Body of pancreas (tissue), 4 donors: ENCODE data around the gene TRPM7. TPM values are rescaled to one million over a fixed set of nuclear protein-coding genes. Genes with fewer than 3 reads are reported as not detected.
"Not testable (repeated sequence)": the region's sequence is repeated elsewhere in the genome, so short reads cannot be mapped to it uniquely, and the experiment has no call there.

Source experiments
- ATAC-seq: fragments of 150-250 bp; one replicate; pipeline ENCODE4 v1.9.1; 2016
- DNase-seq, 4 donors: peaks; one replicate each; pipeline ENCODE4 v3.0.0-alpha.2; 2019
- H3K27ac ChIP-seq, 4 donors: fragments of 200-600 bp; sonication (generic); 1 replicate in 3 of 4; 2 replicates in 1 of 4; pipeline versions ENCODE4 v1.5.1 to v1.6.1; 2016 to 2019; ENCODE audit warnings: mild to moderate bottlenecking in 1 of 4, mixed read lengths in 1 of 4, moderate library complexity in 1 of 4
- H3K27me3 ChIP-seq, 2 donors: fragments of 200-600 bp; sonication (generic); one replicate each; pipeline ENCODE4 v1.6.0; 2016; ENCODE audit warnings: mild to moderate bottlenecking in 1 of 2
- H3K36me3 ChIP-seq, 2 donors: fragments of 200-600 bp; sonication (generic); replicated peaks in 1 of 2; 2 replicates each; pipeline ENCODE4 v1.5.1; 2016; ENCODE audit warnings: low read depth in 2 of 2; ENCODE audit not compliant: insufficient read depth in 1 of 2
- H3K4me1 ChIP-seq: fragments of 200-600 bp; sonication (generic); one replicate; pipeline ENCODE4 v1.6.0; 2016
- H3K4me3 ChIP-seq, 2 donors: fragments of 200-600 bp; sonication (generic); 1 replicate in 1 of 2; 2 replicates in 1 of 2; pipeline ENCODE4 v1.5.1; 2016 to 2019
- H3K9me3 ChIP-seq, 3 donors: fragments of 200-600 bp; sonication (generic); 1 replicate in 2 of 3; 2 replicates in 1 of 3; pipeline ENCODE4 v1.5.1; 2016
- CTCF ChIP-seq, 7 experiments: fragments of 450-650 bp in 4 of 7; fragments of 200-600 bp in 3 of 7; sonication (generic) in 3 of 7; IDR thresholded peaks; one replicate each; pipeline ENCODE4 v1.5.1; 2016 to 2019; ENCODE audit warnings: antibody characterized with exemption in 7 of 7
- POLR2A ChIP-seq, 3 donors: fragments of 450-650 bp; IDR thresholded peaks; one replicate each; pipeline ENCODE4 v1.6.1; 2016; ENCODE audit warnings: antibody characterized with exemption in 3 of 3, mild to moderate bottlenecking in 2 of 3
- WGBS, 2 donors: methylation state at CpG; one replicate each; pipeline ENCODE4 v1.1.5; 2017; 5-methylcytosine and 5-hydroxymethylcytosine counted together
- intact Hi-C: fragments of 100-400 bp; cut with DNase I; formaldehyde crosslinking; loops from one replicate; pipeline ENCODE4 v1.15.1; 2023
- total RNA-seq, 2 donors: library from RNA; depleted of rRNA; stranded (reverse); fragments of >200 nt; gene quantifications; one replicate each; pipeline ENCODE4 v1.1.0, GENCODE V29; 2016

TRPM7 gene
- total RNA-seq, 2 donors from 2014 or later: 40.9 to 43.3 TPM

GRCh38 chr15:50593761-50594160 lies 92.8 kb downstream of the TRPM7 start:
- H3K27me3 ChIP-seq: no peaks in the 10 kb centered on the region
- ATAC-seq: no peak

GRCh38 chr15:50590288-50590687 lies 96.3 kb downstream of the TRPM7 start:
- intact Hi-C loops: no loop called here
- H3K4me3 ChIP-seq: no peak overlapping the region
- DNase-seq (no peak), ATAC-seq (no peak)
- H3K36me3 ChIP-seq: peaks cover 0 to 24% of the 10 kb centered on the region in 2 donors
- no peaks in the 10 kb centered on the region for H3K9me3 ChIP-seq
- H3K27me3 ChIP-seq: no peaks in the 10 kb centered on the region
- WGBS, 2 donors: 91 to 97% methylated on average over 1 of the region's 1 CpG
- TF ChIP-seq POLR2A (IDR thresholded peaks at IDR 0.05): no peak
- no peaks in the 10 kb centered on the region for H3K4me1 ChIP-seq
- no peak overlapping the region for H3K27ac ChIP-seq

More at GRCh38 chr15:50593761-50594160, 92.8 kb downstream of the TRPM7 start:
- H3K27ac ChIP-seq: no peak overlapping the region
- no peak for DNase-seq
- H3K36me3 ChIP-seq: peaks cover 0 to 23% of the 10 kb centered on the region in 2 donors
- 61 to 84% methylated on average over 3 of the region's 3 CpGs for WGBS, 2 donors
- no peak overlapping the region for H3K4me3 ChIP-seq
- intact Hi-C loops: no loop called here
- no peak for TF ChIP-seq CTCF (IDR thresholded peaks at IDR 0.05)
- TF ChIP-seq POLR2A (IDR thresholded peaks at IDR 0.05): no peak
- H3K4me1 ChIP-seq: no peaks in the 10 kb centered on the region
- no peaks in the 10 kb centered on the region for H3K9me3 ChIP-seq

- DNase-seq: no peak
- H3K4me3 ChIP-seq: no peak overlapping the region
- 83 to 100% methylated on average over 2 of the region's 2 CpGs for WGBS, 2 donors
- no peaks in the 10 kb centered on the region for H3K4me1 ChIP-seq
- H3K36me3 ChIP-seq: peaks cover 0 to 31% of the 10 kb centered on the region in 2 donors
- H3K27ac ChIP-seq: no peak overlapping the region
- intact Hi-C loops: no loop called here
- no peaks in the 10 kb centered on the region for H3K27me3 ChIP-seq
- no peak for ATAC-seq
- TF ChIP-seq CTCF (IDR thresholded peaks at IDR 0.05) (no peak), POLR2A (IDR thresholded peaks at IDR 0.05) (no peak)
- H3K9me3 ChIP-seq: no peaks in the 10 kb centered on the region
Observed at GRCh38 chr15:50577492-50577891, 109.1 kb downstream of the TRPM7 start.

GRCh38 chr15:50576166-50576565 lies 110.4 kb downstream of the TRPM7 start:
- WGBS, 2 donors: 72 to 95% methylated on average over 1 of the region's 1 CpG
- TF ChIP-seq CTCF (IDR thresholded peaks at IDR 0.05) (no peak), POLR2A (IDR thresholded peaks at IDR 0.05) (no peak)
- no peaks in the 10 kb centered on the region for H3K4me1 ChIP-seq
- intact Hi-C loops: no loop called here
- peaks cover 0 to 28% of the 10 kb centered on the region in 2 donors for H3K36me3 ChIP-seq
- DNase-seq (no peak), ATAC-seq (no peak)
- H3K27ac ChIP-seq: no peak overlapping the region
- H3K9me3 ChIP-seq: no peaks in the 10 kb centered on the region
- no peak overlapping the region for H3K4me3 ChIP-seq
- no peaks in the 10 kb centered on the region for H3K27me3 ChIP-seq

- H3K9me3 ChIP-seq, H3K4me3 ChIP-seq, intact Hi-C loops, H3K27ac ChIP-seq, ATAC-seq, H3K4me1 ChIP-seq, H3K27me3 ChIP-seq: not testable (repeated sequence)
- WGBS, 2 donors: 88 to 95% methylated on average over 5 of the region's 5 CpGs
- peaks cover 0 to 26% of the 10 kb centered on the region in 2 donors for H3K36me3 ChIP-seq
- DNase-seq: peak in 1 of 4 donors; percentile 12
Observed at GRCh38 chr15:50573842-50574241, 112.8 kb downstream of the TRPM7 start.

- H3K36me3 ChIP-seq: peaks cover 0 to 9% of the 10 kb centered on the region in 2 donors
- 98 to 99% methylated on average over 3 to 4 of the region's 4 CpGs for WGBS, 2 donors
- H3K4me1 ChIP-seq: peaks cover 4% of the 10 kb centered on the region
- intact Hi-C loops: no loop called here
- H3K27me3 ChIP-seq: no peaks in the 10 kb centered on the region
- ATAC-seq (no peak), DNase-seq (no peak)
- H3K4me3 ChIP-seq: no peak overlapping the region
- no peak overlapping the region for H3K27ac ChIP-seq
- no peaks in the 10 kb centered on the region for H3K9me3 ChIP-seq
- TF ChIP-seq CTCF (IDR thresholded peaks at IDR 0.05) (no peak), POLR2A (IDR thresholded peaks at IDR 0.05) (no peak)
Observed at GRCh38 chr15:50563756-50564155, 122.8 kb downstream of the TRPM7 start.
